NT2/D1 (cell line): ENCODE results near the gene PPP2R5A.
"Not testable (repeated sequence)": the region's sequence is repeated elsewhere in the genome, so short reads cannot be mapped to it uniquely, and the experiment has no call there.

Experiments used
- DNase-seq: peaks from one replicate; pipeline ENCODE4 v3.0.0-alpha.2; 2011; ENCODE audit warnings: low read depth, low spot score
- H3K27me3 ChIP-seq: 2 replicates; pipeline ENCODE4 v1.6.0; 2011; ENCODE audit warnings: mild to moderate bottlenecking; ENCODE audit not compliant: insufficient read length, insufficient read depth
- H3K36me3 ChIP-seq: 2 replicates; pipeline ENCODE4 v1.6.1; 2011; ENCODE audit warnings: mild to moderate bottlenecking, low read length, mixed read lengths; ENCODE audit not compliant: insufficient read depth, insufficient read length
- H3K4me1 ChIP-seq: 2 replicates; pipeline ENCODE4 v1.5.1; 2011; ENCODE audit not compliant: insufficient read depth, insufficient read length
- H3K4me3 ChIP-seq: 2 replicates; pipeline ENCODE4 v1.5.1; 2011; ENCODE audit warnings: low read depth; ENCODE audit not compliant: insufficient read length
- H3K9ac ChIP-seq: 2 replicates; pipeline ENCODE4 v1.6.0; 2011; ENCODE audit warnings: low read depth; ENCODE audit not compliant: insufficient read length
- H3K9me3 ChIP-seq: 2 replicates; pipeline ENCODE4 v1.5.1; 2011; ENCODE audit warnings: mild to moderate bottlenecking, low read length; ENCODE audit not compliant: insufficient read depth
- SUZ12 ChIP-seq: IDR thresholded peaks from 2 replicates; pipeline ENCODE4 v1.6.1; 2011; ENCODE audit not compliant: insufficient read length, insufficient read depth; ENCODE audit errors: extremely low read depth
- YY1 ChIP-seq: IDR thresholded peaks from 2 replicates; pipeline ENCODE4 v1.6.1; 2011; ENCODE audit not compliant: insufficient read length, insufficient read depth
- ZNF274 ChIP-seq: IDR thresholded peaks from 2 replicates; pipeline ENCODE4 v1.6.1; 2011; ENCODE audit warnings: mild to moderate bottlenecking, low read depth, low read length

Gene PPP2R5A

GRCh38 chr1:212315907-212316306 is 30.7 kb downstream of the PPP2R5A start:
- Histone ChIP-seq H3K9me3 (peaks cover 6% of the 10 kb centered on the region), H3K4me1 (no peaks in the 10 kb centered on the region), H3K36me3 (no peaks in the 10 kb centered on the region), H3K4me3 (no peak overlapping the region), H3K27me3 (no peaks in the 10 kb centered on the region), H3K9ac (no peak overlapping the region)
- peak; percentile 63 for DNase-seq
- no peak for TF ChIP-seq SUZ12
- no peak for TF ChIP-seq ZNF274
- no peak for TF ChIP-seq YY1

- Histone ChIP-seq H3K9ac (no peak overlapping the region), H3K27me3 (no peaks in the 10 kb centered on the region), H3K9me3 (peaks cover 6% of the 10 kb centered on the region), H3K36me3 (no peaks in the 10 kb centered on the region), H3K4me1 (no peaks in the 10 kb centered on the region), H3K4me3 (no peak overlapping the region)
- DNase-seq = no peak
- TF ChIP-seq ZNF274 = no peak
- no peak for TF ChIP-seq YY1
- no peak for TF ChIP-seq SUZ12
Measured at GRCh38 chr1:212317916-212318315, 32.7 kb downstream of the PPP2R5A start.

GRCh38 chr1:212321031-212321430 is 35.8 kb downstream of the PPP2R5A start:
- not testable (repeated sequence) for DNase-seq, H3K27me3 ChIP-seq, H3K4me3 ChIP-seq, H3K36me3 ChIP-seq, H3K9ac ChIP-seq, H3K4me1 ChIP-seq, H3K9me3 ChIP-seq

- no peaks in the 10 kb centered on the region for H3K36me3 ChIP-seq
- peaks cover 6% of the 10 kb centered on the region; the same call in 1 of the 2 replicates for H3K9me3 ChIP-seq
- no peak overlapping the region for H3K4me3 ChIP-seq
- TF ChIP-seq YY1 (no peak), ZNF274 (no peak)
- H3K9ac ChIP-seq = no peak overlapping the region
- H3K4me1 ChIP-seq = no peaks in the 10 kb centered on the region
- no peak for DNase-seq
- no peaks in the 10 kb centered on the region for H3K27me3 ChIP-seq
Measured at GRCh38 chr1:212323066-212323465, 37.9 kb downstream of the PPP2R5A start.

- TF ChIP-seq SUZ12 (no peak), ZNF274 (no peak), YY1 (no peak)
- no peak overlapping the region for H3K9ac ChIP-seq
- H3K36me3 ChIP-seq = peaks cover 8% of the 10 kb centered on the region
- no peaks in the 10 kb centered on the region for H3K4me1 ChIP-seq
- H3K4me3 ChIP-seq = no peak overlapping the region
- no peak for DNase-seq
- no peaks in the 10 kb centered on the region for H3K27me3 ChIP-seq
- H3K9me3 ChIP-seq = no peaks in the 10 kb centered on the region; the same call in 1 of the 2 replicates
Measured at GRCh38 chr1:212326541-212326940, 41.3 kb downstream of the PPP2R5A start.

- no peak for DNase-seq
- Histone ChIP-seq H3K9me3 (no peaks in the 10 kb centered on the region), H3K36me3 (peaks cover 8% of the 10 kb centered on the region), H3K4me3 (no peak overlapping the region), H3K27me3 (no peaks in the 10 kb centered on the region), H3K9ac (no peak overlapping the region), H3K4me1 (no peaks in the 10 kb centered on the region)
- TF ChIP-seq SUZ12 = no peak
- TF ChIP-seq ZNF274 = no peak
- TF ChIP-seq YY1 = no peak
Measured at GRCh38 chr1:212328248-212328647, 43.0 kb downstream of the PPP2R5A start.

GRCh38 chr1:212329105-212329504 is 43.9 kb downstream of the PPP2R5A start:
- no peak overlapping the region for H3K9ac ChIP-seq
- TF ChIP-seq SUZ12 = no peak
- no peak for TF ChIP-seq YY1
- no peak for TF ChIP-seq ZNF274
- no peaks in the 10 kb centered on the region for H3K4me1 ChIP-seq
- H3K4me3 ChIP-seq = no peak overlapping the region
- peaks cover 8% of the 10 kb centered on the region for H3K36me3 ChIP-seq
- H3K27me3 ChIP-seq = no peaks in the 10 kb centered on the region
- H3K9me3 ChIP-seq = no peaks in the 10 kb centered on the region
- no peak for DNase-seq

GRCh38 chr1:212341090-212341489 is 55.9 kb downstream of the PPP2R5A start:
- no peak for DNase-seq
- no peaks in the 10 kb centered on the region for H3K9me3 ChIP-seq
- H3K4me1 ChIP-seq = no peaks in the 10 kb centered on the region
- no peaks in the 10 kb centered on the region for H3K27me3 ChIP-seq
- peaks cover 8% of the 10 kb centered on the region for H3K36me3 ChIP-seq
- no peak overlapping the region for H3K4me3 ChIP-seq
- H3K9ac ChIP-seq = no peak overlapping the region
- TF ChIP-seq SUZ12 (no peak), YY1 (no peak), ZNF274 (no peak)
